K562 (cell line): Measurements from ENCODE around the gene TMEM128. TPM values are rescaled to one million over a fixed set of nuclear protein-coding genes. Genes with fewer than 3 reads are reported as not detected.
A peak's percentile ranks its signal among the peaks of the same experiment; 100 is the strongest.
"Not testable (repeated sequence)": the region's sequence is repeated elsewhere in the genome, so short reads cannot be mapped to it uniquely, and the experiment has no call there.

ENCODE experiments used
- ATAC-seq: fragments of 200-7000 bp; cut with Tn5 transposase; 3 replicates; pipeline ENCODE4 v1.9.1; 2020; ENCODE audit warnings: moderate library complexity
- BruUV-seq: library from RNA; stranded (reverse); fragments of 400-500 nt; replicated peaks from 2 replicates; lab custom pipeline; 2021; lab: Mats Ljungman, UMichigan
- CTCF ChIA-PET: fragments of 300-600 bp; formaldehyde crosslinking; extraction: SDS; loops from one replicate; lab custom pipeline; 2021; ENCODE audit warnings: low intra/inter-chr PET ratio; lab: Yijun Ruan, JAX
- POLR2A ChIA-PET: fragments of 300-600, 350-650 bp; sonication (Branson Sonifier 250); formaldehyde crosslinking; extraction: SDS; loops from one replicate; lab custom pipeline; 2021; ENCODE audit warnings: antibody characterized with exemption, inconsistent platforms; lab: Yijun Ruan, JAX
- DNase-seq, 4 experiments: peaks; one replicate each; pipeline versions ENCODE4 v3.0.0 to v3.0.0-alpha.2; 2011 to 2018; ENCODE audit warnings: low spot score in 3 of 4, mixed read lengths in 3 of 4; ENCODE audit errors: extremely low read depth in 1 of 4
- FAIRE-seq: peaks from 2 replicates; lab custom pipeline; 2011; peaks lifted over from hg19 to GRCh38; lab: Jason Lieb, UNC
- H2AFZ ChIP-seq: 2 replicates; pipeline ENCODE4 v1.6.0; 2011; ENCODE audit warnings: low read depth, low read length, control low read depth, inconsistent platforms
- H3K27ac ChIP-seq: fragments of 200-600 bp; 3 replicates; pipeline ENCODE4 v1.8.0; 2011; ENCODE audit warnings: low read depth, mild to moderate bottlenecking, control low read depth, inconsistent platforms, low read length, moderate library complexity, mixed read lengths; ENCODE audit errors: extremely low read depth
- H3K27me3 ChIP-seq, 2 experiments: fragments of 300-600 bp in 1 of 2; 2 replicates in 1 of 2; 3 replicates in 1 of 2; pipeline versions ENCODE4 v1.6.0 to v1.8.0; 2011; ENCODE audit warnings: inconsistent platforms in 2 of 2, low read length in 2 of 2, mild to moderate bottlenecking in 1 of 2, mixed read lengths in 1 of 2, moderate library complexity in 1 of 2; ENCODE audit not compliant: control insufficient read depth in 2 of 2, insufficient read depth in 2 of 2
- H3K36me3 ChIP-seq: fragments of 300-600 bp; 3 replicates; pipeline ENCODE4 v1.8.0; 2011; ENCODE audit warnings: mild to moderate bottlenecking, low read length, inconsistent platforms; ENCODE audit not compliant: control insufficient read depth, insufficient read depth
- H3K4me1 ChIP-seq, 2 experiments: fragments of 200-600 bp in 1 of 2; replicated peaks in 1 of 2; 2 replicates in 1 of 2; 3 replicates in 1 of 2; pipeline versions ENCODE4 v1.5.1 to v1.8.0; 2011; ENCODE audit warnings: inconsistent platforms in 2 of 2, low read length in 2 of 2, mild to moderate bottlenecking in 1 of 2, mixed read lengths in 1 of 2, moderate library complexity in 1 of 2; ENCODE audit not compliant: control insufficient read depth in 2 of 2, insufficient read depth in 2 of 2
- H3K4me2 ChIP-seq: 2 replicates; pipeline ENCODE4 v1.6.1; 2011; ENCODE audit warnings: low read length, control low read depth, inconsistent platforms, mixed read lengths; ENCODE audit not compliant: insufficient read depth
- H3K4me3 ChIP-seq: fragments of 200-600 bp; sonication (generic), shearing (Covaris generic); 2 replicates; pipeline ENCODE4 v1.5.1; 2016; ENCODE audit warnings: control low read depth, inconsistent platforms
- H3K79me2 ChIP-seq: fragments of 200-600 bp; 3 replicates; pipeline ENCODE4 v1.8.0; 2011; ENCODE audit warnings: low read length, inconsistent platforms; ENCODE audit not compliant: control insufficient read depth, insufficient read depth
- H3K9ac ChIP-seq, 2 experiments: 2 replicates each; pipeline versions ENCODE4 v1.6.0 to v1.6.1; 2011; ENCODE audit warnings: low read depth in 2 of 2, low read length in 2 of 2, control low read depth in 1 of 2, inconsistent platforms in 1 of 2, mild to moderate bottlenecking in 1 of 2, mixed read lengths in 1 of 2; ENCODE audit not compliant: insufficient read depth in 1 of 2
- H3K9me1 ChIP-seq: one replicate; pipeline ENCODE4 v1.6.0; 2011; ENCODE audit warnings: inconsistent platforms, mild to moderate bottlenecking, low read length, moderate library complexity; ENCODE audit not compliant: control insufficient read depth, insufficient read depth
- H3K9me3 ChIP-seq: replicated peaks from 2 replicates; pipeline ENCODE4 v1.5.1; 2011; ENCODE audit warnings: low read depth, low read length, inconsistent platforms; ENCODE audit not compliant: control insufficient read depth, insufficient read depth
- H4K20me1 ChIP-seq: replicated peaks from 2 replicates; pipeline ENCODE4 v1.6.1; 2011; ENCODE audit warnings: low read length, inconsistent platforms, mixed read lengths; ENCODE audit not compliant: control insufficient read depth, insufficient read depth
- BCOR ChIP-seq: fragments of 450-650 bp; IDR thresholded peaks from 2 replicates; pipeline ENCODE4 v1.6.1; 2016
- PATZ1 ChIP-seq: fragments of 250-450 bp; sonication (Bioruptor Pico); IDR thresholded peaks from 2 replicates; pipeline ENCODE4 v1.5.0; 2020; ENCODE audit warnings: mild to moderate bottlenecking, borderline replicate concordance
- TSC22D4 ChIP-seq: fragments of 450-650 bp; IDR thresholded peaks from 2 replicates; pipeline ENCODE4 v1.6.1; 2016; ENCODE audit warnings: missing genetic modification characterization, missing biosample characterization, control low read depth
- ZNF146 ChIP-seq: IDR thresholded peaks from one replicate; pipeline ENCODE4 v1.6.1; 2018; ENCODE audit warnings: missing compliant biosample characterization; ENCODE audit not compliant: unreplicated experiment
- WGBS: fragments of 100-300 bp; shearing (Covaris generic); methylation state at CpG from one replicate; pipeline ENCODE4 v1.1.6; 2016; ENCODE audit warnings: low coverage, mixed read lengths; ENCODE audit not compliant: insufficient coverage; ENCODE audit errors: missing lambda C conversion rate; 5-methylcytosine and 5-hydroxymethylcytosine counted together
- in situ Hi-C: fragments of 300-500 bp; cut with MboI; formaldehyde crosslinking; loops from 4 replicates; pipeline ENCODE4 v1.15.0; 2018; ENCODE audit warnings: inconsistent platforms, mixed read lengths
- intact Hi-C: fragments of 100-400 bp; cut with micrococcal nuclease; formaldehyde crosslinking; loops from 2 replicates; pipeline ENCODE4 v1.14.2; 2022
- polyA plus RNA-seq, 8 experiments: library from polyadenylated mRNA; depleted of rRNA in 4 of 8; stranded (reverse) in 5 of 8; unstranded in 3 of 8; fragments of >200 nt; fragmentation: Nextera tagmentation in 2 of 8; fragmentation: Illumina TruSeq in 1 of 8; extraction: Ambion mirVana in 2 of 8; extraction: Trizol in 1 of 8; gene quantifications; 2 replicates each; pipeline versions ENCODE4 v1.2.1 to v1.2.3, GENCODE V29; 2011 to 2014; ENCODE audit warnings: inconsistent platforms in 1 of 8, missing spikeins in 1 of 8
- total RNA-seq, 7 experiments: library from RNA; depleted of rRNA in 6 of 7; stranded (reverse); fragments of >200 nt in 6 of 7; fragmentation: Illumina TruSeq in 2 of 7; extraction: Trizol in 2 of 7; gene quantifications; 2 replicates each; pipeline versions ENCODE4 v1.2.1 to v1.2.3, GENCODE V29; 2011 to 2021; ENCODE audit warnings: low replicate concordance in 1 of 7

The TMEM128 gene
- total and polyA plus RNA-seq, 9 of the 15 experiments (the other 6 are each of a cell fraction or from before 2014, with no cell fraction given), result 9.1 to 40.0 (median 14.3) TPM

- no peak for TF ChIP-seq PATZ1 (CRISPR knock-in tag)
- TF ChIP-seq TSC22D4, result no peak
These were observed 11.6 kb upstream of the TMEM128 start (continued) for GRCh38 chr4:4259484-4260100.

GRCh38 chr4:4257705-4258104, 9.7 kb upstream of the TMEM128 start:
- ATAC-seq, H4K20me1 ChIP-seq, BruUV-seq, H3K4me3 ChIP-seq, H3K36me3 ChIP-seq, H3K4me1 ChIP-seq, FAIRE-seq, H3K9me3 ChIP-seq, DNase-seq, H3K27ac ChIP-seq, H2AFZ ChIP-seq, H3K4me2 ChIP-seq, in situ Hi-C loops, H3K9me1 ChIP-seq, H3K9ac ChIP-seq, CTCF ChIA-PET, H3K79me2 ChIP-seq, POLR2A ChIA-PET: not testable (repeated sequence)
- intact Hi-C loops, result loop anchor here (10.0 kb wide), 1 partner anchor 177 kb away; no protein-coding TSS in a partner anchor
- 0% methylated on average over 3 of the region's 3 CpGs for WGBS
- peaks cover 22 to 33% of the 10 kb centered on the region in 2 experiments for H3K27me3 ChIP-seq
- TF ChIP-seq BCOR, result peak; percentile 53; the same call in 1 of the 2 replicates
- peak; percentile 80 for TF ChIP-seq ZNF146 (CRISPR knock-in tag)
